Measurements from ENCODE around the gene PTPRR. TPM values are rescaled to one million over a fixed set of nuclear protein-coding genes. Genes with fewer than 3 reads are reported as not detected.

Gene PTPRR
- total and polyA plus RNA-seq, 11 donors = 0.21 to 1.0 (median 0.40) TPM; not detected in 1

DNA sequence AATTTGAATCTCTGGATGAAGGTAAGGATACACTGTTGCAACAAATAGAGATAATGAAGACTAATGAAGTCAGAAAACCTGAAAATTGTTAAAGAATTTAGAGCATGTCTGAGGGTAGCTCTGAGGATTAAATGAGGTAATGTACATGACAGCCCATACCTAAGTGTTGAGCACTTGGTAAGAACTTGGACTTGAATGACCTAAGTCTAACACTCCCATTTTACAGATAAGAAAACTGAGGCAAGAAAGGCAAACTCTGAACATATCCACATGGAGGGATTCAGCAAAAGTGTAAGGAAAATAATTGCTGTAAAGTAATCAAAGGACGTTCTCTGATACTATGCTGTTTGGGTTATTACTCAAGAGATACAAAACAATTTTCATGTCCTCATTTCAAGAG, 312.4 kb downstream of the PTPRR start:
- intact Hi-C loops (cut with DNase I) = loop anchor here in 2 of 10 donors (5.0 to 10.0 kb wide), 2 partner anchors 39 to 57 kb away; no protein-coding TSS in a partner anchor
- TF ChIP-seq CTCF (IDR thresholded peaks at IDR 0.05) (no peak), POLR2A (IDR thresholded peaks at IDR 0.05) (no peak)
- ATAC-seq (no peak), DNase-seq (no peak)
- H3K27me3 ChIP-seq = peaks cover 0 to 21% (median 0%) of the 10 kb centered on the region in 9 donors
- WGBS, 4 donors = 57 to 71% (median 68%) methylated on average over 1 of the region's 1 CpG
- H3K27ac ChIP-seq = peak overlapping the region in 11 of 12 donors; percentile 7 to 90 (median 78)
- H3K4me3 ChIP-seq = peak overlapping the region; percentile 24 to 73 (median 60)
- no peaks in the 10 kb centered on the region for H3K9me3 ChIP-seq
- peaks cover 0 to 32% (median 7%) of the 10 kb centered on the region in 12 donors for H3K4me1 ChIP-seq
- peaks cover 0 to 11% (median 0%) of the 10 kb centered on the region in 9 donors for H3K36me3 ChIP-seq

DNA sequence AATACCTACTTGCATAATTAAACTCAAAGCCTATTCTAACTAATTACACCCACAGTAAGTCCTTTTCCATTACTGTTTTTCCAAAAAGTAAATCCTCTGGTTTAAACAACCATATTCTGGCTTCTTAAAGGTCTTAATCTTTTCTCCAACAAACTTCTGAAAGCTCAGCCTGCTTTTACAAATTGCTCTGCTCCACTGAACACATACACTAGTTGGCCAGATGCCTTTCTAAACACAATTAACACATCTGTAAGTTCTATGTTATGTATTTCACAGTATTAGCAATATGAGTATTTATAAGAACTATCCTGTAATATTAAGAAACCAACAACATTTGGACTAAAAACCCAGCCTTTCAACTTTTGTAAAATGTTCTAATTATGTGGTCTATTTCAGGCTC, 313.4 kb downstream of the PTPRR start:
- TF ChIP-seq POLR2A (IDR thresholded peaks at IDR 0.05) (no peak), CTCF (IDR thresholded peaks at IDR 0.05) (no peak)
- peaks cover 0 to 21% (median 0%) of the 10 kb centered on the region in 9 donors for H3K27me3 ChIP-seq
- no peak for DNase-seq
- H3K9me3 ChIP-seq = no peaks in the 10 kb centered on the region
- H3K4me3 ChIP-seq = peak overlapping the region; percentile 24 to 73 (median 60)
- H3K27ac ChIP-seq = peak overlapping the region in 11 of 12 donors; percentile 40 to 90 (median 78)
- H3K36me3 ChIP-seq = peaks cover 0 to 11% (median 0%) of the 10 kb centered on the region in 9 donors
- intact Hi-C loops (cut with DNase I) = loop anchor here in 2 of 10 donors (5.0 to 10.0 kb wide), 2 partner anchors 40 to 58 kb away; no protein-coding TSS in a partner anchor
- ATAC-seq = no peak
- H3K4me1 ChIP-seq = peaks cover 0 to 25% (median 5%) of the 10 kb centered on the region in 12 donors

- DNase-seq = no peak
- H3K4me1 ChIP-seq = peaks cover 0 to 16% (median 1%) of the 10 kb centered on the region in 12 donors
- 67 to 70% (median 69%) methylated on average over 5 of the region's 5 CpGs for WGBS, 4 donors
- H3K27ac ChIP-seq = peak overlapping the region in 7 of 12 donors; percentile 1 to 87 (median 32)
- no peak for ATAC-seq
- TF ChIP-seq CTCF (IDR thresholded peaks at IDR 0.05) (no peak), POLR2A (IDR thresholded peaks at IDR 0.05) (no peak)
- intact Hi-C loops (cut with DNase I) = loop anchor here in 2 of 10 donors (5.0 to 10.0 kb wide), 2 partner anchors 41 to 59 kb away; no protein-coding TSS in a partner anchor
- H3K36me3 ChIP-seq = peaks cover 0 to 11% (median 0%) of the 10 kb centered on the region in 9 donors
- peaks cover 0 to 21% (median 0%) of the 10 kb centered on the region in 9 donors for H3K27me3 ChIP-seq
- H3K4me3 ChIP-seq = peak overlapping the region in 11 of 12 donors; percentile 47 to 73 (median 61)
- no peaks in the 10 kb centered on the region for H3K9me3 ChIP-seq
Measured at GRCh38 chr12:70605976-70606375, 314.6 kb downstream of the PTPRR start.

DNA sequence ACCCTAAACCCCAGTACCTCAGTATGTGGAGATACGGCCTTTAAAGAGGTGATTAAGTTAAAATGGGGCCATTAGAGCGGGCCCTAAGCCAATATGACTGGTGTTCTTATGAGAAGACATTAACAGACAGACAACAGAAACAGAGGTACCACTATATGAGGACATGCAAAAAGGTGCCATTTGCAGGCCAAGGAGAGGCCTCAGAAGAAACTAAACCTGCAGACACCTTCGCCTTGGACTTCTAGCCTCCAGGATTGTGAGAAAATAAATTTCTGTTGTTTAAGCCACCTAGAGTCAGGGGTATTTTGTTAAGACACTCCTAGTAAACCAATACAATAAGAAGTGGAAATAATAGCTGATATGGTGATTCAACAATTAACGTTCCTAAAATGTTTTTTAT, 315.9 kb downstream of the PTPRR start:
- no peaks in the 10 kb centered on the region for H3K9me3 ChIP-seq
- intact Hi-C loops (cut with DNase I) = loop anchor here in 3 of 10 donors (5.0 to 10.0 kb wide), 3 partner anchors 43 to 60 kb away; no protein-coding TSS in a partner anchor
- H3K4me1 ChIP-seq = peaks cover 0 to 11% (median 0%) of the 10 kb centered on the region in 12 donors
- no peak for ATAC-seq
- TF ChIP-seq POLR2A (IDR thresholded peaks at IDR 0.05) (no peak), CTCF (IDR thresholded peaks at IDR 0.05) (no peak)
- H3K27ac ChIP-seq = no peak overlapping the region
- peak overlapping the region in 9 of 12 donors; percentile 11 to 73 (median 61) for H3K4me3 ChIP-seq
- WGBS, 4 donors = 78 to 89% (median 80%) methylated on average over 4 of the region's 4 CpGs
- H3K27me3 ChIP-seq = peaks cover 0 to 21% (median 0%) of the 10 kb centered on the region in 9 donors
- H3K36me3 ChIP-seq = peaks cover 0 to 11% (median 0%) of the 10 kb centered on the region in 9 donors
- no peak for DNase-seq

All from heart left ventricle (tissue), 16 donors.